HEK293T (cell line): ENCODE results near the gene NRG3.

Experiments
- CTCF ChIA-PET: fragments of 350-600 bp; formaldehyde crosslinking; extraction: SDS; loops from one replicate; lab custom pipeline; 2021; ENCODE audit warnings: antibody characterized with exemption, inconsistent platforms; lab: Yijun Ruan, JAX
- POLR2A ChIA-PET: fragments of 350-600 bp; formaldehyde crosslinking; extraction: SDS; loops from one replicate; lab custom pipeline; 2020; ENCODE audit warnings: antibody characterized with exemption, inconsistent platforms; lab: Yijun Ruan, JAX
- DNase-seq: peaks from one replicate; pipeline ENCODE4 v3.0.0; 2012; ENCODE audit warnings: mixed read lengths; ENCODE audit errors: extremely low spot score
- ARNT ChIP-seq: fragments of 450-650 bp; IDR thresholded peaks from 2 replicates; pipeline ENCODE4 v1.6.1; 2017; ENCODE audit warnings: mild to moderate bottlenecking
- BHLHE40 ChIP-seq: fragments of 450-650 bp; IDR thresholded peaks from 2 replicates; pipeline ENCODE4 v1.6.1; 2016; ENCODE audit warnings: mild to moderate bottlenecking, moderate library complexity, borderline replicate concordance
- CTBP1 ChIP-seq: fragments of 450-650 bp; IDR thresholded peaks from 2 replicates; pipeline ENCODE4 v1.6.1; 2016; ENCODE audit warnings: borderline replicate concordance
- ELF4 ChIP-seq: fragments of 450-650 bp; IDR thresholded peaks from 2 replicates; pipeline ENCODE4 v1.6.1; 2017; ENCODE audit warnings: antibody characterized with exemption
- FOXA1 ChIP-seq: fragments of 450-650 bp; IDR thresholded peaks from 2 replicates; pipeline ENCODE4 v1.6.1; 2016; ENCODE audit warnings: mild to moderate bottlenecking
- FOXK2 ChIP-seq: fragments of 450-650 bp; IDR thresholded peaks from 2 replicates; pipeline ENCODE4 v1.6.1; 2016; ENCODE audit warnings: mild to moderate bottlenecking
- FOXM1 ChIP-seq: fragments of 450-650 bp; IDR thresholded peaks from 2 replicates; pipeline ENCODE4 v1.6.1; 2017; ENCODE audit warnings: mild to moderate bottlenecking, borderline replicate concordance
- HDGF ChIP-seq: fragments of 450-650 bp; IDR thresholded peaks from 2 replicates; pipeline ENCODE4 v1.6.1; 2017; ENCODE audit warnings: antibody characterized with exemption, borderline replicate concordance
- L3MBTL2 ChIP-seq: fragments of 450-650 bp; conservative IDR thresholded peaks from 2 replicates; pipeline ENCODE4 v1.6.1; 2016; ENCODE audit warnings: mild to moderate bottlenecking
- LEF1 ChIP-seq: fragments of 450-650 bp; IDR thresholded peaks from 2 replicates; pipeline ENCODE4 v1.6.1; 2017; ENCODE audit warnings: mild to moderate bottlenecking, borderline replicate concordance
- NFRKB ChIP-seq: fragments of 450-650 bp; IDR thresholded peaks from 2 replicates; pipeline ENCODE4 v1.6.1; 2016; ENCODE audit warnings: mild to moderate bottlenecking, moderate library complexity
- SP1 ChIP-seq: fragments of 450-650 bp; IDR thresholded peaks from 2 replicates; pipeline ENCODE4 v1.6.1; 2017
- SUZ12 ChIP-seq: fragments of 450-650 bp; IDR thresholded peaks from 2 replicates; pipeline ENCODE4 v1.6.1; 2016; ENCODE audit warnings: mild to moderate bottlenecking
- TARDBP ChIP-seq: fragments of 450-650 bp; IDR thresholded peaks from 2 replicates; pipeline ENCODE4 v1.6.1; 2016
- ZNF384 ChIP-seq: fragments of 450-650 bp; IDR thresholded peaks from 2 replicates; pipeline ENCODE4 v1.6.1; 2016
- TF ChIP-seq, protein P1 (sequence below): fragments of 450-650 bp; IDR thresholded peaks from 2 replicates; pipeline ENCODE4 v1.6.1; 2016

NRG3 gene

GRCh38 chr10:81981724-81982123 lies 106.7 kb downstream of the NRG3 start:
- ChIA-PET POLR2A (no interaction called here), CTCF (no interaction called here)
- no peak for DNase-seq
- TF ChIP-seq FOXK2 (no peak), ELF4 (no peak), SUZ12 (no peak), NFRKB (no peak), BHLHE40 (no peak), FOXM1 (no peak), CTBP1 (no peak), FOXA1 (no peak), HDGF (no peak), ARNT (no peak), LEF1 (no peak), SP1 (no peak), ZNF384 (no peak)
- TF ChIP-seq, protein P1, sequence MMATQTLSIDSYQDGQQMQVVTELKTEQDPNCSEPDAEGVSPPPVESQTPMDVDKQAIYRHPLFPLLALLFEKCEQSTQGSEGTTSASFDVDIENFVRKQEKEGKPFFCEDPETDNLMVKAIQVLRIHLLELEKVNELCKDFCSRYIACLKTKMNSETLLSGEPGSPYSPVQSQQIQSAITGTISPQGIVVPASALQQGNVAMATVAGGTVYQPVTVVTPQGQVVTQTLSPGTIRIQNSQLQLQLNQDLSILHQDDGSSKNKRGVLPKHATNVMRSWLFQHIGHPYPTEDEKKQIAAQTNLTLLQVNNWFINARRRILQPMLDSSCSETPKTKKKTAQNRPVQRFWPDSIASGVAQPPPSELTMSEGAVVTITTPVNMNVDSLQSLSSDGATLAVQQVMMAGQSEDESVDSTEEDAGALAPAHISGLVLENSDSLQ, result no peak

- ChIA-PET CTCF (no interaction called here), POLR2A (no interaction called here)
- no peak for DNase-seq
- TF ChIP-seq, protein P1, result no peak
- TF ChIP-seq LEF1 (no peak), L3MBTL2 (no peak), NFRKB (no peak), SP1 (no peak), SUZ12 (no peak), ARNT (no peak), ZNF384 (no peak), TARDBP (no peak), FOXK2 (no peak), ELF4 (no peak), FOXA1 (no peak), BHLHE40 (no peak)
Observed at GRCh38 chr10:81984428-81984827, 109.4 kb downstream of the NRG3 start.

- no peak for TF ChIP-seq CTBP1
- CTCF ChIA-PET, result no interaction called here
- POLR2A ChIA-PET, result no interaction called here
- no peak for DNase-seq
Observed at GRCh38 chr10:81995254-81995653, 120.3 kb downstream of the NRG3 start.

GRCh38 chr10:81996927-81997326 lies 121.9 kb downstream of the NRG3 start:
- DNase-seq, result no peak
- ChIA-PET CTCF (no interaction called here), POLR2A (no interaction called here)
- no peak for TF ChIP-seq FOXK2
- TF ChIP-seq TARDBP, result no peak
- no peak for TF ChIP-seq HDGF
- no peak for TF ChIP-seq ARNT
- TF ChIP-seq FOXA1, result no peak
- no peak for TF ChIP-seq NFRKB
- TF ChIP-seq BHLHE40, result no peak
- no peak for TF ChIP-seq LEF1
- TF ChIP-seq ZNF384, result no peak
- TF ChIP-seq SP1, result no peak
- TF ChIP-seq, protein P1, result no peak
- TF ChIP-seq ELF4, result no peak
- TF ChIP-seq FOXM1, result no peak
- no peak for TF ChIP-seq CTBP1
- no peak for TF ChIP-seq SUZ12
- TF ChIP-seq L3MBTL2, result no peak

- CTCF ChIA-PET, result no interaction called here
- TF ChIP-seq ARNT (no peak), BHLHE40 (no peak), CTBP1 (no peak), L3MBTL2 (no peak), SUZ12 (no peak), SP1 (no peak)
- no peak for DNase-seq
- POLR2A ChIA-PET, result no interaction called here
Observed at GRCh38 chr10:82020999-82021398, 146.0 kb downstream of the NRG3 start.

GRCh38 chr10:82027711-82028110 lies 152.7 kb downstream of the NRG3 start:
- POLR2A ChIA-PET, result no interaction called here
- CTCF ChIA-PET, result no interaction called here
- TF ChIP-seq BHLHE40 (no peak), SP1 (no peak), FOXA1 (no peak), HDGF (no peak), ARNT (no peak), L3MBTL2 (no peak)
- no peak for DNase-seq

DNA sequence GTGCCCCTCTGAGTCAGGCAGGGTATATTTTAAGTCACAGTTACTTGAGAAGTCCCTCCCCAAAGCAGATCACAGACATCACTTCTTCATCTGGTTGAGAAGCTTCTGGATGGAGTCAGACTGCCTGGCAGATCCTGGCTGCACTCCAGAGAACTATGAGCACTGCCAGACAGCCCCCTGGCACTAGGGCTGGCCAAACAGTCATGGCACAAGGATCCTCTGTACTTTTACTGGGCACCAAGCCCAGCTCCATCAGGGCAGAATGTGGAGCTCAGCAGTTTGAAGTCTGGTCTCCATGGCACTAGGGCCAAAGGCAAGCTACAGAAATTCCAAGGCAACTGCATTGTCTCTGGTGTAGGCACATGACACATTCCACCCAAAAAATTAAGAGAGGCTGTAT lies 162.1 kb downstream of the NRG3 start:
- ChIA-PET CTCF (no interaction called here), POLR2A (no interaction called here)
- DNase-seq, result no peak
- TF ChIP-seq BHLHE40, result no peak
- TF ChIP-seq CTBP1, result no peak
- TF ChIP-seq FOXA1, result no peak

GRCh38 chr10:82038587-82038986 lies 163.6 kb downstream of the NRG3 start:
- DNase-seq, result no peak
- ChIA-PET POLR2A (no interaction called here), CTCF (no interaction called here)
- no peak for TF ChIP-seq NFRKB
